Central memory CD4-positive, alpha-beta T cell (primary cell): ENCODE results near the gene TAS2R13.

Experiments
- DNase-seq: peaks from one replicate; pipeline ENCODE4 v3.0.0; 2022

Gene TAS2R13

GRCh38 chr12:10863512-10864218 is 45.7 kb downstream of the TAS2R13 start:
- no peak for DNase-seq

GRCh38 chr12:10861366-10861765 is 48.0 kb downstream of the TAS2R13 start:
- DNase-seq: no peak
